PC-9 (cell line): ENCODE data around the gene LAMA2.

Source experiments
- EZH2 ChIP-seq: fragments of 200-600 bp; sonication (generic); IDR thresholded peaks from 2 replicates; pipeline ENCODE4 v1.8.0; 2017; ENCODE audit warnings: antibody characterized with exemption, low read depth
- TF ChIP-seq, protein P1 (sequence below): fragments of 200-600 bp; sonication (generic); conservative IDR thresholded peaks from 2 replicates; pipeline ENCODE4 v1.6.1; 2017; ENCODE audit warnings: mixed run types, antibody characterized with exemption, mild to moderate bottlenecking, moderate library complexity

DNA sequence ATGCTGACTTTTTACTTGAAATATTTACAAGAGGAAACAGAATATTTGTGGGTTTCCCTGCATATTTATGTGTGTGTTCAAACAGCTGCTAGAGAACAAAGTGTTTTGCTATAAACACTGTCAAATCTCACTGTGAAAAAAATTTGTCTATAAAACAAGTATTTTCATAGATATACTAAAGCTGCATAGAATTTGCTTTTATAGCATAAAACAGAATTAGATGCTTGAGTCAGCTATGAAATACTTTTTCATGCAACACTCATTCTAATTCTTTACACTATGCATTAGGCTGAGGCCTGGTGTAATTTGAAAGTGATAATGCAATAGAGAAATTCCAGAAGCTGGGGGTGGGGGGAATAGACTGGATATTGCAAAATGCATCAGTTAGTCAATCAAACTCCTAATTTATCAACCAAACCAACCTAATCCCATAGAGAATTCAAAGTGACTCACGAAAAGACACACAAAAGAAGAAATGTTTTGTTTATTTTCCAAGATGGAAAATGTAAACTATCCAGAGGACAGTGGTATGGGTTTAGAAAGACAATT, 148.2 kb downstream of the LAMA2 start:
- no peak for TF ChIP-seq EZH2
- TF ChIP-seq, protein P1, sequence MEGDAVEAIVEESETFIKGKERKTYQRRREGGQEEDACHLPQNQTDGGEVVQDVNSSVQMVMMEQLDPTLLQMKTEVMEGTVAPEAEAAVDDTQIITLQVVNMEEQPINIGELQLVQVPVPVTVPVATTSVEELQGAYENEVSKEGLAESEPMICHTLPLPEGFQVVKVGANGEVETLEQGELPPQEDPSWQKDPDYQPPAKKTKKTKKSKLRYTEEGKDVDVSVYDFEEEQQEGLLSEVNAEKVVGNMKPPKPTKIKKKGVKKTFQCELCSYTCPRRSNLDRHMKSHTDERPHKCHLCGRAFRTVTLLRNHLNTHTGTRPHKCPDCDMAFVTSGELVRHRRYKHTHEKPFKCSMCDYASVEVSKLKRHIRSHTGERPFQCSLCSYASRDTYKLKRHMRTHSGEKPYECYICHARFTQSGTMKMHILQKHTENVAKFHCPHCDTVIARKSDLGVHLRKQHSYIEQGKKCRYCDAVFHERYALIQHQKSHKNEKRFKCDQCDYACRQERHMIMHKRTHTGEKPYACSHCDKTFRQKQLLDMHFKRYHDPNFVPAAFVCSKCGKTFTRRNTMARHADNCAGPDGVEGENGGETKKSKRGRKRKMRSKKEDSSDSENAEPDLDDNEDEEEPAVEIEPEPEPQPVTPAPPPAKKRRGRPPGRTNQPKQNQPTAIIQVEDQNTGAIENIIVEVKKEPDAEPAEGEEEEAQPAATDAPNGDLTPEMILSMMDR: no peak
